ENCODE measurements around the gene LRRC14B. TPM values are rescaled to one million over a fixed set of nuclear protein-coding genes. Genes with fewer than 3 reads are reported as not detected.

Gene LRRC14B
- polyA plus RNA-seq, 1 of the 3 experiments (the other 2 are of a cell fraction), result not detected

DNA sequence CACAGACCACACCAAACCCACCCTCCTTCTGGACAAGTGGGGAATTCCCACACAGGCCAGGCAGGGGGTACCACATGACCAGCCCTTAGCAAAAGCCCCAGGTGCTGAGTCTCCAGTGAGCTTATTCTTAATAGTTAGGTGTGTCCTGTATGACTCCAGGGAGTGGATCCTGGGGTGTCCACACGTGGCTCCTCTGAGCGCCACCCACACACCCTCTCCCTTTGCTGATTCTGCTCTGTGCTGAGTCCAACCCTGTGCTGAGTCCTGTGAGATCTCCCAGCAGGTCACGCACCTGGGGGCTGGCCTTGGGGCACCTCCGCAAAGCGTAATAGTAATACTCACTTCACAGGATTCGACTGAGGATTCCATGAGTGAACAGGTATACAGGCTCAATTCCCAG lies 12.7 kb downstream of the LRRC14B start:
- TF ChIP-seq POLR2AphosphoS5 (IDR thresholded peaks at IDR 0.05; ENCODE audit: low read depth, low read length) (no peak), CTCF (IDR thresholded peaks at IDR 0.05) (no peak), MXI1 (IDR thresholded peaks at IDR 0.05; ENCODE audit: low read depth, low read length) (no peak), NRF1 (IDR thresholded peaks at IDR 0.05; ENCODE audit: low read depth, low read length) (no peak), PBX3 (IDR thresholded peaks at IDR 0.05) (no peak), SMC3 (IDR thresholded peaks at IDR 0.05; ENCODE audit: low read depth, low read length) (no peak), GATA2 (CRISPR knock-in tag; IDR thresholded peaks at IDR 0.05) (no peak), FOSL2 (IDR thresholded peaks at IDR 0.05; ENCODE audit: borderline replicate concordance, low read depth) (no peak), USF2 (IDR thresholded peaks at IDR 0.05; ENCODE audit: borderline replicate concordance, low read depth, low read length) (no peak), RCOR1 (IDR thresholded peaks at IDR 0.05; ENCODE audit: low read length) (no peak)
- Histone ChIP-seq H3F3A (replicated peaks; ENCODE audit: insufficient read depth) (peaks cover 5% of the 10 kb centered on the region), H4K20me1 (ENCODE audit: insufficient read depth) (peaks cover 52% of the 10 kb centered on the region), H3K4me3 (ENCODE audit: low read depth in 2 of 2, low read length in 1 of 2) (no peak overlapping the region), H3K27ac (ENCODE audit: low read depth in 2 of 2, low read length in 1 of 2) (no peak overlapping the region; a peak in 1 of 4 replicates), H3K79me2 (ENCODE audit: insufficient read depth) (peaks cover 46% of the 10 kb centered on the region), H3K4me1 (ENCODE audit: control insufficient read depth in 1 of 2, insufficient read depth in 2 of 2, low read depth in 1 of 2, low read length in 1 of 2) (peaks cover 0 to 4% of the 10 kb centered on the region in 2 experiments; a peak in 1 of 4 replicates), H3K9me3 (no peaks in the 10 kb centered on the region), H3K9ac (no peak overlapping the region), H2AFZ (ENCODE audit: low read depth) (no peak overlapping the region), H3K36me3 (replicated peaks in 1 of 2; ENCODE audit: control insufficient read depth in 1 of 2, insufficient read depth in 2 of 2, low read length in 1 of 2) (peaks cover 14 to 24% of the 10 kb centered on the region in 2 experiments), H3K4me2 (no peak overlapping the region), H3K9me2 (no peaks in the 10 kb centered on the region), H3K27me3 (ENCODE audit: insufficient read depth) (no peaks in the 10 kb centered on the region)
- 93% methylated on average over 3 of the region's 6 CpGs for WGBS (ENCODE audit: low lambda C conversion rate)
- POLR2A ChIA-PET, result no interaction called here
- CTCF ChIA-PET, result interaction anchor here (1.6 kb wide), 1 partner anchor 15 kb away, joined by 4 read pairs; no protein-coding TSS in a partner anchor
- DNase-seq, result no peak

GRCh38 chr5:204462-204861 lies 13.2 kb downstream of the LRRC14B start:
- CTCF ChIA-PET, result no interaction called here
- TF ChIP-seq RCOR1 (IDR thresholded peaks at IDR 0.05; ENCODE audit: low read length), result no peak
- TF ChIP-seq SMC3 (IDR thresholded peaks at IDR 0.05; ENCODE audit: low read depth, low read length), result no peak
- TF ChIP-seq TCF12 (IDR thresholded peaks at IDR 0.05), result no peak
- no peak for TF ChIP-seq CHD2 (IDR thresholded peaks at IDR 0.05; ENCODE audit: low read length, partially characterized antibody)
- TF ChIP-seq FOXJ3 (CRISPR knock-in tag; IDR thresholded peaks at IDR 0.05), result no peak
- no peak for TF ChIP-seq FOSL2 (IDR thresholded peaks at IDR 0.05; ENCODE audit: borderline replicate concordance, low read depth)
- no peak for TF ChIP-seq MEF2A (IDR thresholded peaks at IDR 0.05; ENCODE audit: borderline replicate concordance, low read depth)
- TF ChIP-seq FOXM1 (IDR thresholded peaks at IDR 0.05; ENCODE audit: low read depth), result no peak
- TF ChIP-seq GABPA (IDR thresholded peaks at IDR 0.05; ENCODE audit: low read depth), result no peak
- TF ChIP-seq NRF1 (IDR thresholded peaks at IDR 0.05; ENCODE audit: low read depth, low read length), result no peak
- TF ChIP-seq PBX3 (IDR thresholded peaks at IDR 0.05), result no peak
- no peak for TF ChIP-seq MAX (IDR thresholded peaks at IDR 0.05; ENCODE audit: low read depth)
- no peak for TF ChIP-seq ELF1 (IDR thresholded peaks at IDR 0.05)
- TF ChIP-seq USF2 (IDR thresholded peaks at IDR 0.05; ENCODE audit: borderline replicate concordance, low read depth, low read length), result no peak
- TF ChIP-seq TEAD4 (IDR thresholded peaks at IDR 0.05; ENCODE audit: borderline replicate concordance, insufficient read depth), result no peak
- no peak for TF ChIP-seq MXI1 (IDR thresholded peaks at IDR 0.05; ENCODE audit: low read depth, low read length)

More at GRCh38 chr5:204462-204861, 13.2 kb downstream of the LRRC14B start:
- Histone ChIP-seq H3K27ac (ENCODE audit: low read depth in 2 of 2, low read length in 1 of 2) (no peak overlapping the region), H3K9me3 (no peaks in the 10 kb centered on the region), H3K4me3 (ENCODE audit: low read depth in 2 of 2, low read length in 1 of 2) (no peak overlapping the region), H3K9me2 (no peaks in the 10 kb centered on the region), H3K36me3 (replicated peaks in 1 of 2; ENCODE audit: control insufficient read depth in 1 of 2, insufficient read depth in 2 of 2, low read length in 1 of 2) (peaks cover 14 to 24% of the 10 kb centered on the region in 2 experiments), H3K4me1 (ENCODE audit: control insufficient read depth in 1 of 2, insufficient read depth in 2 of 2, low read depth in 1 of 2, low read length in 1 of 2) (peaks cover 0 to 4% of the 10 kb centered on the region in 2 experiments; a peak in 1 of 4 replicates), H3F3A (replicated peaks; ENCODE audit: insufficient read depth) (peaks cover 5% of the 10 kb centered on the region), H2AFZ (ENCODE audit: low read depth) (no peak overlapping the region), H3K27me3 (ENCODE audit: insufficient read depth) (no peaks in the 10 kb centered on the region), H3K9ac (no peak overlapping the region), H3K79me2 (ENCODE audit: insufficient read depth) (peaks cover 46% of the 10 kb centered on the region), H3K4me2 (no peak overlapping the region), H4K20me1 (ENCODE audit: insufficient read depth) (peaks cover 52% of the 10 kb centered on the region)
- POLR2A ChIA-PET, result no interaction called here
- no peak for DNase-seq
